Body of pancreas (tissue), 4 donors: ENCODE measurements around the gene LSAMP. TPM values are rescaled to one million over a fixed set of nuclear protein-coding genes. Genes with fewer than 3 reads are reported as not detected.

Experiments
- ATAC-seq: fragments of 150-250 bp; one replicate; pipeline ENCODE4 v1.9.1; 2016
- DNase-seq, 4 donors: peaks; one replicate each; pipeline ENCODE4 v3.0.0-alpha.2; 2019
- H3K27ac ChIP-seq, 4 donors: fragments of 200-600 bp; sonication (generic); 1 replicate in 3 of 4; 2 replicates in 1 of 4; pipeline versions ENCODE4 v1.5.1 to v1.6.1; 2016 to 2019; ENCODE audit warnings: mild to moderate bottlenecking in 1 of 4, mixed read lengths in 1 of 4, moderate library complexity in 1 of 4
- H3K27me3 ChIP-seq, 2 donors: fragments of 200-600 bp; sonication (generic); one replicate each; pipeline ENCODE4 v1.6.0; 2016; ENCODE audit warnings: mild to moderate bottlenecking in 1 of 2
- H3K36me3 ChIP-seq, 2 donors: fragments of 200-600 bp; sonication (generic); replicated peaks in 1 of 2; 2 replicates each; pipeline ENCODE4 v1.5.1; 2016; ENCODE audit warnings: low read depth in 2 of 2; ENCODE audit not compliant: insufficient read depth in 1 of 2
- H3K4me1 ChIP-seq: fragments of 200-600 bp; sonication (generic); one replicate; pipeline ENCODE4 v1.6.0; 2016
- H3K4me3 ChIP-seq, 2 donors: fragments of 200-600 bp; sonication (generic); 1 replicate in 1 of 2; 2 replicates in 1 of 2; pipeline ENCODE4 v1.5.1; 2016 to 2019
- H3K9me3 ChIP-seq, 3 donors: fragments of 200-600 bp; sonication (generic); 1 replicate in 2 of 3; 2 replicates in 1 of 3; pipeline ENCODE4 v1.5.1; 2016
- CTCF ChIP-seq, 7 experiments: fragments of 450-650 bp in 4 of 7; fragments of 200-600 bp in 3 of 7; sonication (generic) in 3 of 7; IDR thresholded peaks; one replicate each; pipeline ENCODE4 v1.5.1; 2016 to 2019; ENCODE audit warnings: antibody characterized with exemption in 7 of 7
- POLR2A ChIP-seq, 3 donors: fragments of 450-650 bp; IDR thresholded peaks; one replicate each; pipeline ENCODE4 v1.6.1; 2016; ENCODE audit warnings: antibody characterized with exemption in 3 of 3, mild to moderate bottlenecking in 2 of 3
- WGBS, 2 donors: methylation state at CpG; one replicate each; pipeline ENCODE4 v1.1.5; 2017; 5-methylcytosine and 5-hydroxymethylcytosine counted together
- intact Hi-C: fragments of 100-400 bp; cut with DNase I; formaldehyde crosslinking; loops from one replicate; pipeline ENCODE4 v1.15.1; 2023
- total RNA-seq, 2 donors: library from RNA; depleted of rRNA; stranded (reverse); fragments of >200 nt; gene quantifications; one replicate each; pipeline ENCODE4 v1.1.0, GENCODE V29; 2016

The LSAMP gene
- total RNA-seq, 2 donors from 2014 or later: 1.6 to 2.1 TPM

GRCh38 chr3:116301422-116301821, 143.9 kb downstream of the LSAMP start:
- DNase-seq (no peak), ATAC-seq (no peak)
- Histone ChIP-seq H3K27ac (no peak overlapping the region), H3K27me3 (no peaks in the 10 kb centered on the region), H3K9me3 (no peaks in the 10 kb centered on the region), H3K36me3 (no peaks in the 10 kb centered on the region), H3K4me3 (no peak overlapping the region), H3K4me1 (no peaks in the 10 kb centered on the region)
- TF ChIP-seq CTCF (IDR thresholded peaks at IDR 0.05) (no peak), POLR2A (IDR thresholded peaks at IDR 0.05) (no peak)
- 56 to 57% methylated on average over 1 of the region's 1 CpG for WGBS, 2 donors
- intact Hi-C loops: no loop called here

- no peak overlapping the region for H3K4me3 ChIP-seq
- intact Hi-C loops: no loop called here
- DNase-seq: no peak
- H3K4me1 ChIP-seq: no peaks in the 10 kb centered on the region
- TF ChIP-seq POLR2A (IDR thresholded peaks at IDR 0.05) (no peak), CTCF (IDR thresholded peaks at IDR 0.05) (no peak)
- WGBS, 2 donors: 78 to 79% methylated on average over 5 of the region's 5 CpGs
- no peaks in the 10 kb centered on the region for H3K9me3 ChIP-seq
- H3K36me3 ChIP-seq: no peaks in the 10 kb centered on the region
- no peaks in the 10 kb centered on the region for H3K27me3 ChIP-seq
- ATAC-seq: no peak
- no peak overlapping the region for H3K27ac ChIP-seq
These were observed 145.1 kb downstream of the LSAMP start for GRCh38 chr3:116300226-116300625.

GRCh38 chr3:116299646-116300081, 145.6 kb downstream of the LSAMP start:
- Histone ChIP-seq H3K4me3 (no peak overlapping the region), H3K4me1 (no peaks in the 10 kb centered on the region), H3K36me3 (no peaks in the 10 kb centered on the region), H3K9me3 (no peaks in the 10 kb centered on the region), H3K27me3 (no peaks in the 10 kb centered on the region), H3K27ac (no peak overlapping the region)
- intact Hi-C loops: no loop called here
- 49 to 57% methylated on average over 3 of the region's 3 CpGs for WGBS, 2 donors
- no peak for DNase-seq
- no peak for ATAC-seq
- TF ChIP-seq POLR2A (IDR thresholded peaks at IDR 0.05): no peak

GRCh38 chr3:116298151-116298550, 147.1 kb downstream of the LSAMP start:
- H3K27ac ChIP-seq: no peak overlapping the region
- no peak for ATAC-seq
- no peak overlapping the region for H3K4me3 ChIP-seq
- no peaks in the 10 kb centered on the region for H3K36me3 ChIP-seq
- TF ChIP-seq POLR2A (IDR thresholded peaks at IDR 0.05) (no peak), CTCF (IDR thresholded peaks at IDR 0.05) (no peak)
- no peaks in the 10 kb centered on the region for H3K27me3 ChIP-seq
- no peaks in the 10 kb centered on the region for H3K9me3 ChIP-seq
- DNase-seq: no peak
- intact Hi-C loops: no loop called here
- 22 to 48% methylated on average over 1 of the region's 1 CpG for WGBS, 2 donors
- H3K4me1 ChIP-seq: no peaks in the 10 kb centered on the region

- Histone ChIP-seq H3K9me3 (no peaks in the 10 kb centered on the region), H3K36me3 (no peaks in the 10 kb centered on the region), H3K4me3 (no peak overlapping the region), H3K4me1 (no peaks in the 10 kb centered on the region), H3K27me3 (no peaks in the 10 kb centered on the region), H3K27ac (no peak overlapping the region)
- WGBS, 2 donors: 75 to 76% methylated on average over 4 of the region's 4 CpGs
- TF ChIP-seq CTCF (IDR thresholded peaks at IDR 0.05) (no peak), POLR2A (IDR thresholded peaks at IDR 0.05) (no peak)
- DNase-seq (no peak), ATAC-seq (no peak)
- intact Hi-C loops: no loop called here
These were observed 154.1 kb downstream of the LSAMP start for GRCh38 chr3:116291141-116291540.
